ENCODE results near the gene DAPL1.

GRCh38 chr2:158776231-158776630 lies 18.9 kb upstream of the DAPL1 start:
- TF ChIP-seq SP1 (IDR thresholded peaks at IDR 0.05) (no peak), TARDBP (IDR thresholded peaks at IDR 0.05) (no peak), BHLHE40 (IDR thresholded peaks at IDR 0.05; ENCODE audit: borderline replicate concordance) (no peak)

Measured in HEK293T (cell line).